Measurements from ENCODE around the gene CELF2. TPM values are rescaled to one million over a fixed set of nuclear protein-coding genes. Genes with fewer than 3 reads are reported as not detected.

CELF2 gene
- total RNA-seq, 4 donors from 2014 or later = 28.7 to 55.4 (median 35.0) TPM

DNA sequence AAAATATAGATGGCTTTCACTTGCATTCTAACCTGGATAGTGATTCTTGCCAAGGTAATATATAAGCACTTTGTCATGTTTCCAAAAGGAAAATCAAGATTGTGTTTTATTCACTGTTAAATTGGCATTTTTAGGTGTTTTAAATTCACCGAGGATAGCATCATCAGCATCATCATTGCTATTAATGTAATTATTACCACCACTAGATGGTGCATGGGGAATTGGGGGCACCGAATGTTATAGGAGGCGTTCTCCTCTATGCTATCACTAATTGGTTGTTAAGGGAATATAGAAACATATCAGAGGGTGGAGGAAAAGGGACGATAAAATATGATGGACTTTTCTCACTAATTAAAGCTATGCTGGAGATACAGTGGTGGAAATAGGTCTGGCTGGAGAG, 95.5 kb downstream of the CELF2 start:
- H3K36me3 ChIP-seq = no peaks in the 10 kb centered on the region
- no peak overlapping the region for H3K27ac ChIP-seq
- no peak overlapping the region for H3K4me3 ChIP-seq (replicated peaks in 1 of 3)
- H3K4me1 ChIP-seq = no peaks in the 10 kb centered on the region
- no peaks in the 10 kb centered on the region for H3K27me3 ChIP-seq
- 82 to 85% methylated on average over 4 of the region's 4 CpGs for WGBS, 2 donors
- H3K9me3 ChIP-seq = no peaks in the 10 kb centered on the region
- DNase-seq = no peak
- intact Hi-C loops (cut with DNase I) = no loop called here
- TF ChIP-seq, protein P1, sequence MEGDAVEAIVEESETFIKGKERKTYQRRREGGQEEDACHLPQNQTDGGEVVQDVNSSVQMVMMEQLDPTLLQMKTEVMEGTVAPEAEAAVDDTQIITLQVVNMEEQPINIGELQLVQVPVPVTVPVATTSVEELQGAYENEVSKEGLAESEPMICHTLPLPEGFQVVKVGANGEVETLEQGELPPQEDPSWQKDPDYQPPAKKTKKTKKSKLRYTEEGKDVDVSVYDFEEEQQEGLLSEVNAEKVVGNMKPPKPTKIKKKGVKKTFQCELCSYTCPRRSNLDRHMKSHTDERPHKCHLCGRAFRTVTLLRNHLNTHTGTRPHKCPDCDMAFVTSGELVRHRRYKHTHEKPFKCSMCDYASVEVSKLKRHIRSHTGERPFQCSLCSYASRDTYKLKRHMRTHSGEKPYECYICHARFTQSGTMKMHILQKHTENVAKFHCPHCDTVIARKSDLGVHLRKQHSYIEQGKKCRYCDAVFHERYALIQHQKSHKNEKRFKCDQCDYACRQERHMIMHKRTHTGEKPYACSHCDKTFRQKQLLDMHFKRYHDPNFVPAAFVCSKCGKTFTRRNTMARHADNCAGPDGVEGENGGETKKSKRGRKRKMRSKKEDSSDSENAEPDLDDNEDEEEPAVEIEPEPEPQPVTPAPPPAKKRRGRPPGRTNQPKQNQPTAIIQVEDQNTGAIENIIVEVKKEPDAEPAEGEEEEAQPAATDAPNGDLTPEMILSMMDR (IDR thresholded peaks at IDR 0.05) = no peak
- TF ChIP-seq POLR2A (IDR thresholded peaks at IDR 0.05) = no peak

DNA sequence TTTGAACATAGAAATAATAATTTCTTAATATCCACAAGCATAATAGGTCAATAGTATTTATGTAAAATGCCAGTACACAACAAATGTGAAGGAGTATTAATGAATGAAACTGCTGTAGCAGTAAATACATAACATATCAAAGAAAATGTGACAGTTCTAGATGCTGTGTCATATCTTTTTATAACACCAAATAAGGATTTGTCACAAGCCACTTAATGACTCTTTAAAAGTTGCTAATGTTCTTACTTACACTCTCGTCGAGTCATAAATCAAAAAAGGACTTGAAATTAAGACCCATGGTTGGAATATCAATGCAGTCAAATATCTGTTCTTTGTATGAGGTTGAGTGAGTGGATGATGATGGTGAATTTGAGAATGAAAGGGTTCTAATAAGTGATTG, 96.6 kb downstream of the CELF2 start:
- Histone ChIP-seq H3K27me3 (no peaks in the 10 kb centered on the region), H3K9me3 (no peaks in the 10 kb centered on the region), H3K36me3 (no peaks in the 10 kb centered on the region), H3K4me3 (replicated peaks in 1 of 3) (no peak overlapping the region), H3K4me1 (no peaks in the 10 kb centered on the region), H3K27ac (no peak overlapping the region)
- no peak for TF ChIP-seq POLR2A (IDR thresholded peaks at IDR 0.05)
- TF ChIP-seq, protein P1 (IDR thresholded peaks at IDR 0.05) = no peak
- no peak for DNase-seq
- WGBS, 2 donors = 96 to 98% methylated on average over 2 of the region's 2 CpGs
- intact Hi-C loops (cut with DNase I) = no loop called here

DNA sequence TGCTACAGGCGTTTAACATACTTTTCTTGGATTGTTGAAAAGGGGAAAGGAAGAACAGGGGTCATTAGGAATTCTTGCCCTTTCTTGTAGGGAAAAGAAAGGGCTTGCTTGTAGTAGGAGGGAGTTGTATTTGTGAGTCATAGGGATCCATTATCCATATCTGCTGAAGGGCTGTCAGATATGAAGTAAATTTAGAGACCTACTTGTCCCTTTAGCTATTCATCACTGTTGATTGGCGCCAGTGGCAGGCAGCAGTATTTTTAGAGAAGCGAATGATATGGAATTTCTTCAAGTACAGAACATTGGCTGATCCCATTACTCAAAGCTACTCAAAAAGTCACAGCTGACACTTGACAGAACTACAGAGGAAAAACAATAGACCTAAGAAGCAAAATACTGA, 97.7 kb downstream of the CELF2 start:
- TF ChIP-seq, protein P1 (IDR thresholded peaks at IDR 0.05) = no peak
- no peak for TF ChIP-seq POLR2A (IDR thresholded peaks at IDR 0.05)
- no peaks in the 10 kb centered on the region for H3K4me1 ChIP-seq
- DNase-seq = no peak
- WGBS, 2 donors = 75 to 80% methylated on average over 3 of the region's 3 CpGs
- no peak overlapping the region for H3K27ac ChIP-seq
- H3K9me3 ChIP-seq = no peaks in the 10 kb centered on the region
- H3K36me3 ChIP-seq = no peaks in the 10 kb centered on the region
- intact Hi-C loops (cut with DNase I) = no loop called here
- H3K4me3 ChIP-seq (replicated peaks in 1 of 3) = no peak overlapping the region
- H3K27me3 ChIP-seq = no peaks in the 10 kb centered on the region

DNA sequence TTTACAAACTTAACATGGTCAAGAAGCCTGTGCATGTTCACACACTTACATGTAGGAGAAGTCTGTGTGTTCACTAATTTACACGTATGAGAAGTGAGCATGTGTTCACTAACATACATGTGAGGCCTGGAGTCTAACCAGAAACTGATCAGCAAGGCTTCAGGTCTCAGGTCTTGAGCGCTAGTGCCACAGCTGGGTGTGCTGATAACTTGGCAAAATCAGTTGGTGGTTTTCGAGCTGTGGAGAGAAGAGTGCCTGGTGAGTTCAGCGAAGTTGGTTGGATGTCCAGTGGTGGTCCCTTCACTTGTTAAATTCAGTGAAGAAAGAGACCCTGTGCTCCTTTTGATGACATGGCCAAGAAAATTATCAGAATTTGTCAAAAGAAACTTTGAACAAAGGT, 98.7 kb downstream of the CELF2 start:
- 96 to 97% methylated on average over 4 of the region's 4 CpGs for WGBS, 2 donors
- intact Hi-C loops (cut with DNase I) = no loop called here

DNA sequence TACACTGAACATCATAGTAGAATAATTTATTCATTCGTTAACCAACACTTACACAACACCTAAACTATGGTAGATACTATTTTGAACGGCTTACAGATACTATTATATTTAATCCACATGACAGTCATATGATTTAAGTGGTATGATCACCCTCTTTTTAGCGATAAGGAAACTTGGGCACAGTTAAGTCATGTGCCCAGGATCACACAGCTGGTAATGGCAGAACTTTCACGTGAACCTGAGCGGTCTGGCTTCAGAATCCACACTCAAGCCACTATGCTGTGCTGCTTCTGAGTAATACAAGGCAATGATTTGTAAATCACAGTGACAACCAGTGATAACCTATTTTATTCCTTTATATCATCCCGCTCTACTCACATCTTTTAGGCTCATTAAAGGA, 99.1 kb downstream of the CELF2 start:
- peaks cover 0 to 4% of the 10 kb centered on the region in 2 donors for H3K4me1 ChIP-seq
- intact Hi-C loops (cut with DNase I) = no loop called here
- no peak for TF ChIP-seq POLR2A (IDR thresholded peaks at IDR 0.05)
- TF ChIP-seq, protein P1 (IDR thresholded peaks at IDR 0.05) = no peak
- no peak overlapping the region for H3K4me3 ChIP-seq (replicated peaks in 1 of 3)
- no peak overlapping the region for H3K27ac ChIP-seq
- H3K9me3 ChIP-seq = no peaks in the 10 kb centered on the region
- no peak for DNase-seq
- no peaks in the 10 kb centered on the region for H3K27me3 ChIP-seq
- 81 to 87% methylated on average over 6 of the region's 6 CpGs for WGBS, 2 donors
- no peaks in the 10 kb centered on the region for H3K36me3 ChIP-seq

More for the DNA sequence above, 98.7 kb downstream of the CELF2 start:
- H3K27ac ChIP-seq = no peak overlapping the region
- no peaks in the 10 kb centered on the region for H3K9me3 ChIP-seq
- H3K4me1 ChIP-seq = peaks cover 0 to 4% of the 10 kb centered on the region in 2 donors
- no peaks in the 10 kb centered on the region for H3K36me3 ChIP-seq
- no peaks in the 10 kb centered on the region for H3K27me3 ChIP-seq
- DNase-seq = no peak
- no peak overlapping the region for H3K4me3 ChIP-seq (replicated peaks in 1 of 3)
- TF ChIP-seq, protein P1 (IDR thresholded peaks at IDR 0.05) = no peak
- no peak for TF ChIP-seq POLR2A (IDR thresholded peaks at IDR 0.05)

All from thyroid gland (tissue), 4 donors.